ENCODE measurements around the gene PRKAB1.
"Not testable (repeated sequence)": the region's sequence is repeated elsewhere in the genome, so short reads cannot be mapped to it uniquely, and the experiment has no call there.

PRKAB1 gene

GRCh38 chr12:119684711-119685369, 16.9 kb downstream of the PRKAB1 start:
- peak; percentile 69 for DNase-seq (ENCODE audit: low read depth)

- peak; percentile 48 for DNase-seq (ENCODE audit: low read depth)
Observed at GRCh38 chr12:119685375-119685774, 17.4 kb downstream of the PRKAB1 start.

GRCh38 chr12:119686355-119686754, 18.4 kb downstream of the PRKAB1 start:
- no peak for DNase-seq (ENCODE audit: low read depth)

- no peak for DNase-seq (ENCODE audit: low read depth)
Observed at GRCh38 chr12:119686776-119687175, 18.8 kb downstream of the PRKAB1 start.

GRCh38 chr12:119687406-119687805, 19.5 kb downstream of the PRKAB1 start:
- DNase-seq (ENCODE audit: low read depth) = no peak

GRCh38 chr12:119687879-119688278, 19.9 kb downstream of the PRKAB1 start:
- DNase-seq (ENCODE audit: low read depth) = no peak

- no peak for DNase-seq (ENCODE audit: low read depth)
Observed at GRCh38 chr12:119689935-119690500, 22.1 kb downstream of the PRKAB1 start.

GRCh38 chr12:119691202-119691810, 23.4 kb downstream of the PRKAB1 start:
- no peak for DNase-seq (ENCODE audit: low read depth)

- DNase-seq (ENCODE audit: low read depth) = peak; percentile 35
Observed at GRCh38 chr12:119692410-119692809, 24.5 kb downstream of the PRKAB1 start.

GRCh38 chr12:119692997-119693396, 25.1 kb downstream of the PRKAB1 start:
- DNase-seq (ENCODE audit: low read depth) = peak; percentile 72

- DNase-seq (ENCODE audit: low read depth) = no peak
Observed at GRCh38 chr12:119693511-119693910, 25.6 kb downstream of the PRKAB1 start.

GRCh38 chr12:119694111-119694510, 26.2 kb downstream of the PRKAB1 start:
- no peak for DNase-seq (ENCODE audit: low read depth)

GRCh38 chr12:119695034-119695433, 27.1 kb downstream of the PRKAB1 start:
- peak; percentile 19 for DNase-seq (ENCODE audit: low read depth)

- no peak for DNase-seq (ENCODE audit: low read depth)
Observed at GRCh38 chr12:119696943-119697342, 29.0 kb downstream of the PRKAB1 start.

- DNase-seq (ENCODE audit: low read depth) = peak; percentile 94
Observed at GRCh38 chr12:119699199-119699760, 31.3 kb downstream of the PRKAB1 start.

GRCh38 chr12:119700078-119700477, 32.1 kb downstream of the PRKAB1 start:
- DNase-seq (ENCODE audit: low read depth) = peak; percentile 86

- DNase-seq (ENCODE audit: low read depth) = peak; percentile 68
Observed at GRCh38 chr12:119704065-119704747, 36.3 kb downstream of the PRKAB1 start.

- DNase-seq (ENCODE audit: low read depth) = peak; percentile 49
Observed at GRCh38 chr12:119705182-119705581, 37.2 kb downstream of the PRKAB1 start.

GRCh38 chr12:119706427-119706826, 38.5 kb downstream of the PRKAB1 start:
- not testable (repeated sequence) for DNase-seq (ENCODE audit: low read depth)

- no peak for DNase-seq (ENCODE audit: low read depth)
Observed at GRCh38 chr12:119710374-119710964, 42.5 kb downstream of the PRKAB1 start.

GRCh38 chr12:119710965-119711551, 43.1 kb downstream of the PRKAB1 start:
- DNase-seq (ENCODE audit: low read depth) = no peak

GRCh38 chr12:119711693-119712092, 43.8 kb downstream of the PRKAB1 start:
- no peak for DNase-seq (ENCODE audit: low read depth)

Measured in fibroblast of gingiva (primary cell).